GM19328 (cell line): Measurements from ENCODE around the gene BORCS8.
"Not testable (repeated sequence)": the region's sequence is repeated elsewhere in the genome, so short reads cannot be mapped to it uniquely, and the experiment has no call there.

Experiments
- ATAC-seq: cut with Tn5 transposase; IDR thresholded peaks from one replicate; pipeline ENCODE4 v1.9.1; 2021; ENCODE audit warnings: mild to moderate bottlenecking, moderate library complexity; ENCODE audit not compliant: unreplicated experiment

Gene BORCS8

DNA sequence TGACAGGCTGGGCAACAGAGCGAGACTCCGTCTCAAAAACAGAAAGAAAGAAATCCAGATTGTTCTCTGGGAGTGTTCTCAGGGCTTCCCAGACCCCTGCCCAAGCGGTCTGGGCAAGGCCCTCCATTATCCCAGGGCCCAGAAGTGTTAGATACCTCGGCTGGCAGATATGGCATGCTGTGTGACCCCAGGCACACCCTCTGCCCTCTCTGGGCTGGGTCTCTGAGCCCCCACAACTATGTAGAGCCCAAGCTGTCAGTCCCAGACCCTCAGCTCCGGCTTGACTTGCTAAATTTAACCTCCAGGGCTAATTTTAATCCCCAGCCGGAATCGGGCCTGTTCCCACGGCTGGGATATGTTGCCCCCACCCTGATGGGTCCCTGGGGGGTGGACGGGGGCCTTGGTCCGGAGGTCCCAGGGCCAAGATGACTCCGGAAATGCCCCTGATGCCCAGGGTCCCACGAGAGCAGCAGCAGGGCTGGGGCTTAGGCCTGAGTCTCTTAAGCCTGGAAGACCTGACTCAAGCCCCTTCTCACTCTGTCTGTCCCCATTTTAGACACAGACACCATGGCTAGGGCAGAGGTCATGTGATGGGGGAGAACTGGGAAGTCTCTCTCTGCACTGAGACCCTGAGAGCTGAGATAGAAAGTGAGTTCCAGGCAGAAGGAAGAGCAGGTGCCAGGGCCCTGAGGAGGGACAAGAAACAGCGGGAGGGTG lies 39.1 kb downstream of the BORCS8 start:
- ATAC-seq, result no peak

DNA sequence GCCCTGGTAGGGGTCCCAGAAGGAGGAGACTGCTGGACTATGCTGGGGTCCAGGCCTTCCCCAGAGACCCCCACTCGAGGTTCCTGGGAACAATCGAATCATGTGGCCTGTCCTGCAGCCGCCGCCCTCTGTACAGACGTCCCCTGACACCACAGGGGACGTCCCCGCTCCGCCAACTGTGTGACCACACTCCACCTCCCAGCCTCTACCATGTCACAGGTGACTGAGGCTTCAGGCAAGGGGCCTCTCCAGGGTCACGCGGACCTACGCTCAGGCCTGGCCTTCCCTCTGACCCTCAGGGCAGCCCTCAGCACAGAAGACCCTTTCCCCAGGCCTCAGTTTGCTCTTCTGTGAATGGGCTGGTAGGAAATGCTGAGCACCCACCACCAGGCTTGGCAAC lies 40.5 kb downstream of the BORCS8 start:
- ATAC-seq, result no peak

DNA sequence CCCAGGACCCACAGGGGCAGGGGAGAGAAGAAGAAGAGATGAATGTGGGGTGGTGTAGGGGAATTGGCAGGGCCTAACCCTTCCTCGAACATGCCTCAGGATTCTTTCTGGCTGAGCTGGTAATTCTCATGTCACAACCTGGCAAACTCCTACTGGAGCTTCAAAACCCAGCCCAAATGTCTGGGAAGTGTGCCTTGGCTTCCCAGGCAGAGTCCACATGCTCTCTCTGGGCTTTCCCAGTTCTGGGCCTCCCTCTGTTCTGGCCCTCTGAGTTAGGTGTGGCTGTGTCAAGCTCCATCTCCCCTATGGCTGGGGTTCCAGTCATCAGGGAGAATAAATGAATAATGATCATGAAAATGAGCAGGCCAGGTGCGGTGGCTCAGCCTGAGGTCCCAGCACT lies 42.5 kb downstream of the BORCS8 start:
- ATAC-seq, result no peak

DNA sequence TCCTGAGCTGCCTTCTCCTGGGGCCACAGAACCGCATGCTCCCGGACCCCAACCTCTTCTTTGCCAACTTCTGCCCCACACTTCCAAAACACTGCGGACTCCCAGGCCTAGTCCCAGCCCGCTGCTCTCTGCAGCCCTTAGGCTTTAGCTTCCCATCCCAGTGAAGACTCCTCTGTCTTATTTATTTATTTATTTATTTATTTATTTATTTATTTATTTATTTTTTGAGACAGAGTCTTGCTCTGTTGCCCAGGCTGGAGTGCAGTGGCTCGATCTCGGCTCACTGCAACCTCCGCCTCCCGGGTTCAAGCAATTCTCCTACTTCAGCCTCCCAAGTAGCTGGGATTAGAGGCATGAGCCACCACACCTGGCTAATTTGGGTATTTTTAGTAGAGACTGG lies 43.4 kb downstream of the BORCS8 start:
- not testable (repeated sequence) for ATAC-seq

DNA sequence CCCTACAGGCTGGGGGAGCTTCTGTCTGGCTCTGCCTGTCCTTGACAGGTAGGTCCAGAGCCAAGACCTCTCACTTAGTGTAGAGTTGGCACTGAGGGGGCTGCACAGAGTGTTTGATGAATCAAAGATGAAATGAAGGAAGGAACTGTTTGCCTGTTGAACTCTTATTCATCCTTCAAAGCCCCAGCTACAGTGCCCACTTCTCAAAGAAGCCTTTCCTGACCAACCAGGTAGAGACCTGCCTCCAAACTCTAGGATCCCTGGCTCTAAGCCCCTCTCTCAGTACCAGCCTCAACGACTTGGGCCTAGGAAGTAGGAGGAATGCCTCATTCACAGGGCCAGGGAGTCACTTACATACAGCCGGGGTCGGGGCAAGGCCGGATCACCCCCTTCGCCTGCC lies 44.6 kb downstream of the BORCS8 start:
- ATAC-seq, result no peak

DNA sequence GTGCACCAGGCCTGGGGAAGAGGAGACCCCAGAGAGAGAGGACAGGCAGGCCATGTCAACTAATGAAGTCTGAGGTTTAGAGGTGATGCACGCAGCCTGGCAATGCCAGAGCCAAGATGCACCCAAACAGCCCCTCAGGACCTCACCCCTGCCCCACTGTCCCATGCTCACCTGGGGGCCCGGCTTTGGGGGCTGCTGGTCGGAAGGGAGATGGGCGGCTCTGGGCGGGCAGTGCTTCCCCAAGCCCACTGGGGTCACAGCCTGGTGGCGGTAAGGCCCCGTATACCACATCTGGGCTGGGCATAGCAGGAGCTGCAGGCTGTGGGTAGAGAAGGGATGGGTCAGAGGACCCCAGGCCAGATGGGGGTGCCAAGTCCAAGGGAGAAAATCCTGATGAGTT lies 45.1 kb downstream of the BORCS8 start:
- no peak for ATAC-seq

DNA sequence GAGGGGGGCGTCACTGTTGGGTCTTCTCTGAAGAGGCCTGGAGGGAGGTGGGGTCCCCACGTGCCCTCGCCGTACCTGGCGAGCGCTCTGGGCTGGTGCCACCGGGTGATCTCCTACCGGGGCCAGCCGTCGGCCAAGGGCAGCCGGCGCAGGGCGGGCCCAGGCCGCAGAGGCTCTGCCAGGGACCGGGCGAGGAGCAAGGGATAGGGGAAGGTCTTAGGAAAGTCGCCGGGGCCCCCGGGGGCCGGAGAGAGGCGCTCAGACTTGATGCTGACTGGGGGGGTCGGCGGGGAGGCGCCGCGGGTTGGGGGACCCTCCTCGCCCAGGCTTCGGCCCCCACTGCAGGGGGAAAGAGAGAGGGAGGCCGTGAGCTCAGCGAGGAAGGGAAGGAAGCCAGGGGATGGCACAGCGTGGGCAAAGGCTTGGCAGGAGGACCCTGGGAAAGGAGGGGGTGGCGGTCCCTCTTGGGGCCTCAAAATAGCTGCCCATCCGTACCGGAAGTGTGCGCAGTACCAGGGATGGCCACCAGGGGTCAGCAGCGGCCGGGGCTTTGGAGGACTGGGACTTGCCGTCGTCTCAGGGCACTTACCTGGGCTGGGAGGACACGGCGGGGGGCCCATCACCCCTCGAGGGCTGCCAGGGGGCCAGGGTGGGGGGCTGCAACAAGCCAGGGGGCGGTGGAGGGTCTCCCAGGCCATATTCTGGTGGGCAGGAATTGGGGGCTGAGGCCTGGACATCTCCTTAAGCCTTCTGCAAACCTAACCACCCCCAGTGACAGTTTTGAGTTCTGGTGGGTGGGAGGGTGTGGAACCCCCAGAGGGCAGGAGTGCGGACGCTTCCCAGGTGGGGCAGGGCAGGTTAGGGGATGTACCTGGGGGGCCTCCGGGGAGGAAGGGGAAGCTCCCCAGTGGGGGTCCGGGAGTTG lies 46.0 kb downstream of the BORCS8 start:
- no peak for ATAC-seq

DNA sequence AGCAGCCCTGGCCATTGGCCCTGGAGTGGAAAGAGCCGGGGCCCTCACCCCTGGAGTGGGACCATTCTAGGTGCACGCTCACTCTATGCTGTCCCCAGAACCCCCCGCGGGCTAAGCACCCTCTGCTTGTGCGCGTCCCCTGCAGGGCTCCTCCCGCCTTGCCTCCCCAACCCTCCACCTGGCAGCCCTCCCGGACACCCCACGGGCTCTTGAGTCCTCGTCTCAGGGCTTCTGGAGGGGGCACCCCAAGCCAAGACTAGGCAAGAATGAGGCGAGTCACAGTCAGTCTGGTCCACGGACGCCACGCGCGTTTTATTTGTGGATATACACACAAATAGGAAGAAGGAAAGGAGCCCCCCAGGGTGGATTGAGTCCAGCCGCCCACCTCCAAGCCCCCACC lies 46.7 kb downstream of the BORCS8 start:
- ATAC-seq, result no peak

DNA sequence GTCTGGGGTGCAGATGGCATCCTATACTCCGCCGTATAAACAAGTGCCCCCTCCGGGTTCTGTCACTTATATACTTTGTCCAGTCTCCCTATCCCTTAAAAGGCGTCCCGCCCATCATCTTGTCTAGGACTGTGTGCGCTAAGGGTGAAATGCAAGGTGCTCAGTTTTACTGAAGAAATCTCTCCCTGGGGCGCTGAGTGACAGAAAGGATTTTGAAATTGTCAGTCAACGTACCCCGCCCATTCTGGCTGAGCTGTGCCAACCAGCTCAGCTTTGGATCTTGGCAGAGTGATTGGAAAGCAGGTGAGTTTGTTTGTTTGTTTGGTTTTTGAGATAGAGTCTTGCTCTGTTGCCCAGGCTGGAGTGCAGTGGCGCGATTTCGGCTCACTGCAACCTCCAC lies 49.6 kb downstream of the BORCS8 start:
- no peak for ATAC-seq

DNA sequence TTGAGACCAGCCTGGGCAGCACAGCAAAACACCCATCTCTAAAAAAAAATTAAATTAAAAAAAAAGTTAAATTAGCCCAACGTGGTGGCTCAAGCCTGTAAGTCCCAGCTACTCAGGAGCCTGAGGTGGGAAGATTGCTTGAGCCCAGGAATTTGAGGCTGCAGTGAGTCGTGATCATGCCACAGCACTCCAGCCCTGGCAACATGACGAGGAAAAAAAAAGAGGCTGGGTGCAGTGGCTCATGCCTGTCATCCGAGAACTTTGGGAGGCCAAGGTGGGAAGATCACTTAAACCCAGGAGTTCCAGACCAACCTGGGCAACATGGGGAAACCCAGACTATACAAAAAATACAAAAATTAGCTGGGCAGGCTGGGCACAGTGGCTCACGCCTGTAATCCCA lies 51.5 kb downstream of the BORCS8 start:
- ATAC-seq, result no peak

DNA sequence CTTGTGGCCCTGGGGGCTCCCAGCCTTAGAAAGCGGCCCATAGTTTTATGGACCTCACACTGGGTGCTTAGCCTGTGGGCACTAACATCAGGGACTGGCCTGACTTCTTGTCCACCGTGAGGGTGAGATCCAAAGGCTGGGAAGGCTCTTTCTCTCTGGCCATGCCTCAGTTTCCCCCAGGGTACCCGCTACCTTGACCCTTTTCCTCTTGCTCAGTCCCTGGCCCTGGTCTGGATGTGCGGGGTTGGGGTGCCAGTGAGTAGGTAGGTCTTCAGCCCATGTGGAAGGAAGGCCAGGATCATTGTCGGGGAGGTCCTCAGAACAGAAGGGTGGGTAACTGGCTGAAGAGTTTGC lies 52.1 kb downstream of the BORCS8 start:
- ATAC-seq, result no peak

DNA sequence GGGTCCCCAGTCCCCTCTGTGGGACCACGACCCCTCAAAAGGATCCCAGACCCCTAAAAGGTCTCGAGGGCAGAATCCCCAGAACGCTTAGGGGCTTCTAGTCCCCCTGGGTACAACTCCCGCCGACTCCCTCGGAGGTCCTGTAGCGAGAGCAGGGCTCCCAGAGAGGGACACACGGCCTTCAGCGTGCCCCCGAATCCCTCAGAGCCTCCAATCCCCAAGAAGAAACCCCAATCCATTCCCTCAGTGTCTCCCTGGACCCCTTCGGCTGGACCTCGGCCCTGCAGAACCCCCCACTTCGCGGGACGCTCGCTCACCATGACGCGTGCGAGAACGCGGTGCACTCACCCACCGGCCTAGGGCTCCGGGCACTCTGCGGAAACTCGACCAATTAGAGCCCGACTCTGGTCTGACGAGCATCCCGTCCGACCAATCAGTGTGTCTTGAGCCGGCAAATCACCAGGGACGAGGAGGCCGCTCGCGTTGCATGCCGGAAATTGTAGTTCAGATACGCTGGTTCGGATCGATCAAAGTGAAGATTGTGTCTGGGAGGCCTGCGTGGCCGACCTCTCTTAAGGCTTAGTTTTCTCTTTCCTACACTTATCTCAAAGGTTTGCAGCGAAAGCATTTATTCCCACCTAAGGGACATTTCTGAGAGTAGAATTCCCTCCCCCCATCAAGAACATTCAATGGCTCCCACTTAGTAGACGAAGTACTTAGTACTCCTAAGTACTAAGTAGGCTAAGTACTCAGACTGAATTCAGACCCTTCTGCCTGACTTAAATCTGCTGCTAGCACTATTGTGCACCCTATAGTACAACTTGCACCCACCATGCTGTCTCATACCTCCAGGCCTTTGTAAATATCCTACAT lies 53.6 kb downstream of the BORCS8 start, which contains the start of gene TMEM161A:
Gene TMEM161A, minus strand, starts transcription at position 370 of the 873 bp plus-strand sequence. Its CDS starts 50 bp downstream, at position 320.
- ATAC-seq, result peak; percentile 94

DNA sequence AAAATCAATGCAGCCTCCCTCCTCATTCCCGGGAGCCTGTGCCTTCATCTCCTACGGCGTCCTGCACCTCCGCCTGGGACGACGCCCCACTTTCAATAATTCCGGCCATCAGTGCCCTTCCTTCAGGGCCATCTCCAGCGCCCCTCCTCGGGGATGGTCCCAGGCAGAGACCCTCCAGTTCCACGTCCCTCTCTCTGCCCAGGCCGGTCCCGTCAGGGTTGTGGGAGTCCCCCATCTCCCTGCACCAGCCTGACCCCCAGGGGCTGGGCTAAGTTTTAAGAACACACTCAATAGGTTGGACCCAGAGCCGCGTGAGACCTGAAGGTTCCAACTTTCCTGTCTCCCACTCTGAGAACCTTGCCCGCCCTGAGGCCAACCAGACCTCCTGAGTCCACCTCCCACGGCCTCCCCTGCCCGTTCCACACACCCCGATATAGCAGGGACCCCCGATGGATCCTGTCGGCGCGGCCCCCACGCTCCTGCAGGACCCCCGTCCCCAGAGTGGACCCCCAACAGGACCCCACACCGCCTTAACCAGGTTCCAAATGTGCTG lies 54.3 kb downstream of the BORCS8 start:
- ATAC-seq, result no peak

DNA sequence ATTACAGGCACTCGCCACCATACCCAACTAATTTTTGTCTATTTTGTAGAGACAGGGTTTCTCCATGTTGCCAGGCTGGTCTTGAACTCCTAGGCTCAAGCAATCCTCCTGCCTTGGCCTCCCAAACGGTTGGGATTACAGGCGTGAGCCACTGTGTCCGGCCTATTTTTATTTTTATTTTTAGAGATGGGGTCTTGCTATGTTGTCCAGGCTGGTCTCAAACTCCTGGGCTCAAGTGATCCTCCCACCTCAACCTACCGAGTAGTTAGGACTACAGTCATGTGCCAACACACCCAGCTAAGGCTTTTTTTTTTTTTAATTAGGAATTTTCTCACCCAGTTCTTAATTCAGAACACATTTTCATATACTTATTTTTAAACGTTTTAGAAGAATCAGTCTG lies 56.2 kb downstream of the BORCS8 start:
- ATAC-seq, result not testable (repeated sequence)

DNA sequence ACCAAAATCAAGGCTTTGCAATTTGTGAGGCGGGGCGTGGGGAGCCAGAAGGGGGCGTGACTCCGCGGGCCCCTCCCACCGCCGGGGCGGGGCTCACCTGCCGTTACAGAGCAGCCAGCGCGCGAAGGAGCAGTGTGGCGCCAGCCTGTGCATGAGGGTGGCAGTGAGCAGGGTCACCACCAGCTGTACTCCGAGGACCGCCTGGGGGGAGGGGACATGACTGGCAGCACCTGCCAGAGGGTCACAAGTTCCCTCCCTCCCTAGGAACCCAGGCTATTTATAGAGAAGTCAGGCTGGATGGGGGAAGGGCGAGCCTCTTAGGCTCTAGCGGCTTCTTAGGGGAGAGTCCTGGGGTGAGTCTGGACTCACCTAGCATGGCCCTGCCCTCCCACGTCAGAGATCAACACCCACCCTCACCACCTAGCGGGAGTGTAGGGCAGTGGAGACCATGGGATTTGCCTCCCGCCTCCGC lies 57.2 kb downstream of the BORCS8 start:
- ATAC-seq, result no peak

DNA sequence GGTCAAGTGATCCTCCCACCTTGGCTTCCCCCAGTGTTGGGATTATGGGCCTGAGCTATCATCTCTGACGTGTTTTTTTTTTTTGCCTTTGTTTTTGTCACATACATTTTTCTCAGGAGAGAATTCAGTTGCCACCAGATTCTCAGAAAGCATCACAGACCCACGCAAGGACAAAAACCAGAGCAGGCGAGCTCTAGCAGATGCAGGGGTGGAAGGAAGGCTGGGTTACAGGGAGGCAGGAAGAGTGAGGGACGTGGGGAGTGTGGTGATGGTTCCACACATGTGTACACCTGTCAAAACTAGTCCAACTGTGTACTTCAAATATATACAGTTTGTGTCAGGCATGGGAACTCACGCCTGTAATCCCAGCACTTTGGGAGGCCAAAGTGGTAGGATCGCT lies 58.0 kb downstream of the BORCS8 start:
- no peak for ATAC-seq

DNA sequence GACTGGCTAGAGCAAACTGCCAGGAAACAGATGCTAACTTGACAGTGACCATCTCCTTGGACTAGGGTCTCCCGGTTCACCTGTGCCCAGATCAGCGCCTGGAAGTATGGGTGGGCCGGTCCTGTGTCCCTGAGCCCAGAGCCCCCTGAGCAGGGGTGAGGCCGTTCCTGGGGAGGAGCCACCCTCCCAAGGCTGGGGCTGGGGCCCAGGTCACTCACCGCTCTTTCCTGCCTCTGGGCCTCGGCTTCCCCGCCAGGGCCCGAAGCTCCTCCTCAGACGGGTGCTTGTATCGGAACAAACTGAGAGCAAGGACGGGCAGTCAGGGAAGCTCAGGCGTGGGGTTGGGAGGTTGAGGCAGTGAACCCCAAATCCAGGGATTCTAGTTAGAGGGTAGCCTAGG lies 59.0 kb downstream of the BORCS8 start:
- no peak for ATAC-seq

DNA sequence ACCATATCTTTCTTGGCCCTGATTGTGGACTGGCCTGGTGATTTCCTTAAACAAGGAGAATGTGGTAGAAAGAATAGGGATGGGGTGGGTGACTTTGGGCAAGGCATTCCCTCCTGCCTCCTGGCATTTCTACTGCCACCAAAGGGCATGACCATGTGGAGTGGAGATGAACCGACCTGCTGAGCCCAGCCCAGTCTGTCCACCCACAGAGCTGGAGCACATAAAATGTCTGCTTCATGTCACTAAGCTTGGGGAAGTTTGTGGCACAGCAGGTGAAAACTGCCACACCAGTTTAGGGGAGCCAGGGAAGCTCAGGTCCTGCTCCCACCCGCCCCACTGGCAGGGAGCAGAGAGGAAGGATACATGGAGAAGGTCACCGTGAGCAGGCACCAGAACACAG lies 60.0 kb downstream of the BORCS8 start:
- no peak for ATAC-seq
